ENCODE data around the gene UBE2Q2. TPM values are rescaled to one million over a fixed set of nuclear protein-coding genes. Genes with fewer than 3 reads are reported as not detected.
A peak's percentile ranks its signal among the peaks of the same experiment; 100 is the strongest.

The UBE2Q2 gene
- total RNA-seq, 1 donor from 2014 or later, result 29.6 TPM

DNA sequence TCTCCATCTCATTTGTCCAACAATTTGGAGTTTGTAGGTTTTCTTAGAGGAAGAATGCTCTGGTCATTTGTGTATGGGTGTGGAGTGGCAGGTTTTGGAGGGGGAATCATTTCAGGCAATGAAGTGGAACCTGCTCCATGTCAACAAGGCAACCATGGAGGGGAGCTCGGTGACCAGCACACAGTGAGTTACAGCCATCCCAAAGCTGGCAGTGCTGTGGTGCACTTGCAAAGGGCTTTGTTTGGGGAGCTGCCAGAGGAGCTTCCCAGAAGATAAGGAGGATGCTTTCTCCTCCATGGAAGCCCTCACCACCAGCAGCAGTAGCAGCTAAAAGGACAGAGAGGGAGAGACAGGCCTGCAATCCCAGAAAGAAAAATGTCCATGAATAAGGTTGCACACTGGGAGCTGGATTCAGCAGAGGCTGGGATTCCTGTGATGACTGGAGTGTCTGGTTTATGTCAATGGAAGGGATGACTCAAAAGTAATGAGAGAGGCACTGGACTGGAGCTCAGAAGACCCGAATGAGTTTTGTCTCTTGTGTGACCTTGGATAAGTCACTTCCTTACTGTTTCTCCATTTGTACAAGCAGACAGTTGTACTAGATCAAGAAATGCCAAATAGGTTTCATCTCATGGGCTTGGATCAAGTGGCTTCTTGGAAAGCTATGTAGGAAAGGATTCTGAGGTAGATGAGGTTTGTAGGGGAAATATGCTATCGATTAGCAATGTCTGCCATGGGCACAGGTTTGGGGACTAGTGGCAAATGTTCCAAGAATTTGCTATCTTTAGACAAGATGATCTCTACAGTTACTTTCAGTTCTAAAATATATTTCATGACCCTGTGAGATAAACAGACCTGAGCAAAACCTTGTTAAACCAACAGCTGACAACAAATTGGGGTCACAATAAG lies 27.2 kb upstream of the UBE2Q2 start:
- H3K4me3 ChIP-seq, result no peak overlapping the region
- TF ChIP-seq, protein P1, sequence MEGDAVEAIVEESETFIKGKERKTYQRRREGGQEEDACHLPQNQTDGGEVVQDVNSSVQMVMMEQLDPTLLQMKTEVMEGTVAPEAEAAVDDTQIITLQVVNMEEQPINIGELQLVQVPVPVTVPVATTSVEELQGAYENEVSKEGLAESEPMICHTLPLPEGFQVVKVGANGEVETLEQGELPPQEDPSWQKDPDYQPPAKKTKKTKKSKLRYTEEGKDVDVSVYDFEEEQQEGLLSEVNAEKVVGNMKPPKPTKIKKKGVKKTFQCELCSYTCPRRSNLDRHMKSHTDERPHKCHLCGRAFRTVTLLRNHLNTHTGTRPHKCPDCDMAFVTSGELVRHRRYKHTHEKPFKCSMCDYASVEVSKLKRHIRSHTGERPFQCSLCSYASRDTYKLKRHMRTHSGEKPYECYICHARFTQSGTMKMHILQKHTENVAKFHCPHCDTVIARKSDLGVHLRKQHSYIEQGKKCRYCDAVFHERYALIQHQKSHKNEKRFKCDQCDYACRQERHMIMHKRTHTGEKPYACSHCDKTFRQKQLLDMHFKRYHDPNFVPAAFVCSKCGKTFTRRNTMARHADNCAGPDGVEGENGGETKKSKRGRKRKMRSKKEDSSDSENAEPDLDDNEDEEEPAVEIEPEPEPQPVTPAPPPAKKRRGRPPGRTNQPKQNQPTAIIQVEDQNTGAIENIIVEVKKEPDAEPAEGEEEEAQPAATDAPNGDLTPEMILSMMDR (IDR thresholded peaks at IDR 0.05), result no peak
- H3K27me3 ChIP-seq, result no peaks in the 10 kb centered on the region
- no peak overlapping the region for H3K27ac ChIP-seq
- DNase-seq, result no peak
- H3K36me3 ChIP-seq, result no peaks in the 10 kb centered on the region
- ATAC-seq, result no peak
- no peaks in the 10 kb centered on the region for H3K4me1 ChIP-seq
- intact Hi-C loops (cut with DNase I), result no loop called here
- no peaks in the 10 kb centered on the region for H3K9me3 ChIP-seq

DNA sequence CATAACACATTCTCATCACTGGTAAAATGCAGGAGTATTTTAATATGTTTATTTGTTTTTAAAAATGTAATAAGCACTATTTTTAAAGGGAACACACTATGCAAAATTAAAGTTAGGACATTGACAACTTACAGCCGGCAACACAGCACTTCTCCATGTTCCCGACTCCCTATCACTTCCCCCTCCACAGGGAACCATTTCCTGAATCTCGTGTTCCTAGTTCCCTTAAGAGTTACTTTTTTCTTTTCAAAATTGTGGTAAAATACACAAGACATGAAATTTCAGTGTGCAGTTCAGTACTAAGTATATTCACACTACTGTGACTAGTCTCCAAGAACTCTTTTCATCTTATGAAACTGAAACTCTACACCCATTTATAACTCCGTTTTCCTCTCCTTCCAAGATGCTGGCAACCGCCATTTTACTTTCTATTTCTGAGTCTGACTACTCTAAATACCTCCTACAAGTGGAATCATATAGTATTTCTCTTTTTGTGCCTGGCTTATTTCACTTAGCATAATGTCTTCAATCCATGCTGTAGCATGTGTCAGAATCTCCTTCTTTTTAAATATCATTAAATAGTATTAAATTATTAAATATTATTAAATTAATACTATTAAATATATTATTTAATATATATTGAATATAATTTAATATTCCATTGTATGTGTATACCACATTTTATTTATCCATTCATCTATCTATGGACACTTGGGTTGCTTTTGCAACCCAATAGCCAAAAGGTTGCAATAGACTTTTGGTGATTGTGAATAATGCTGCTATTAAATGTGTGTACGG lies 25.9 kb upstream of the UBE2Q2 start:
- no peaks in the 10 kb centered on the region for H3K9me3 ChIP-seq
- TF ChIP-seq, protein P1 (IDR thresholded peaks at IDR 0.05), result no peak
- no peaks in the 10 kb centered on the region for H3K4me1 ChIP-seq
- peak; percentile 39 for ATAC-seq
- no peaks in the 10 kb centered on the region for H3K36me3 ChIP-seq
- peak overlapping the region; percentile 8 for H3K4me3 ChIP-seq
- H3K27ac ChIP-seq, result no peak overlapping the region
- H3K27me3 ChIP-seq, result no peaks in the 10 kb centered on the region
- intact Hi-C loops (cut with DNase I), result no loop called here
- DNase-seq, result no peak

DNA sequence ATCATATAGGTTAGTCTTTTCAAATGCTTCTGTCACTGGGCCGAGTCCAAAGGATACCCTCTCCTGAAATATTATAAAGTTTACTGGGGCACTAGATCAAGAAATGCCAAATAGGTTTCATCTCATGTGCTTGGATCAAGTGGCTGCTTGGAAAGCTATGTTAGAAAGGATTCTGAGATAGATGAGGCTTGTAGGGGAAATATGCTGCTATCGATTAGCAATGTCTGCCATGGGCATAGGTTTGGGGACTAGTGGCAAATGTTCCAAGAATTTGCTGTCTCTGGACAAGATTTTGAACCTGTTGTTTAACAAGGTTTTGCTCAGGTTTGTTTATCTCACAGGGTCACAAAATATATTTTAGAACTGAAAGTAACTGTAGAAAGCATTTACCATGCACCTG lies 23.0 kb upstream of the UBE2Q2 start:
- H3K4me1 ChIP-seq, result no peaks in the 10 kb centered on the region
- DNase-seq (no peak), ATAC-seq (no peak)
- H3K9me3 ChIP-seq, result no peaks in the 10 kb centered on the region
- H3K27ac ChIP-seq, result no peak overlapping the region
- H3K4me3 ChIP-seq, result no peak overlapping the region
- H3K27me3 ChIP-seq, result no peaks in the 10 kb centered on the region
- TF ChIP-seq, protein P1 (IDR thresholded peaks at IDR 0.05), result no peak
- no peaks in the 10 kb centered on the region for H3K36me3 ChIP-seq
- intact Hi-C loops (cut with DNase I), result no loop called here

DNA sequence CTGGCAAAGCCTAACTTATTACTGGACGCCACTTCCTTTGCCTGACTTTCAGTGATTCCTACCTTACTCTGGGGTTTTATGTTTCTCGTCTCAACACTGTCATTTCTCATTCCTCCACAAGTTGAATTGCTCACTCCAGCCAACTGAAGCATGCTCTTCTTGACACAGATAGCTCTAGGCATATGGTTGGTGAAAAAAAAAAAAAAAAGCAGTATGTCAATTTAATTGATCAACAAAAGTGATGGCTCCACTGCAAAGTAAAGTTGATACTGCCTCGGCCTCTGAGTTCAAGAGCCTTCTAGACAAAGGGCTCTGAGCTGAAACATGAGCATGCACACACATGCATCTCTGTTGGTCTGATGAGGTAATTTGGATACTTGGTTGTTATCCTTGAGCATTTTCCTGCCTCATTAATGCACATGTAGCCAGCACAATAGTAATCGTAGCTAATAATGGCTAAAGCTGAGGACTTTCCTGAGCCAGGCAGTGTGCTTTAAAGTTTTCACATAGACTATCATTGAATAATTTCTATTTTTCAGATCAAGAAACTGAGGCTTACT lies 21.4 kb upstream of the UBE2Q2 start:
- TF ChIP-seq, protein P1 (IDR thresholded peaks at IDR 0.05), result no peak
- no peaks in the 10 kb centered on the region for H3K4me1 ChIP-seq
- no peaks in the 10 kb centered on the region for H3K36me3 ChIP-seq
- no peaks in the 10 kb centered on the region for H3K9me3 ChIP-seq
- ATAC-seq (no peak), DNase-seq (no peak)
- no peak overlapping the region for H3K4me3 ChIP-seq
- H3K27me3 ChIP-seq, result peaks cover 3% of the 10 kb centered on the region
- H3K27ac ChIP-seq, result no peak overlapping the region
- intact Hi-C loops (cut with DNase I), result no loop called here

DNA sequence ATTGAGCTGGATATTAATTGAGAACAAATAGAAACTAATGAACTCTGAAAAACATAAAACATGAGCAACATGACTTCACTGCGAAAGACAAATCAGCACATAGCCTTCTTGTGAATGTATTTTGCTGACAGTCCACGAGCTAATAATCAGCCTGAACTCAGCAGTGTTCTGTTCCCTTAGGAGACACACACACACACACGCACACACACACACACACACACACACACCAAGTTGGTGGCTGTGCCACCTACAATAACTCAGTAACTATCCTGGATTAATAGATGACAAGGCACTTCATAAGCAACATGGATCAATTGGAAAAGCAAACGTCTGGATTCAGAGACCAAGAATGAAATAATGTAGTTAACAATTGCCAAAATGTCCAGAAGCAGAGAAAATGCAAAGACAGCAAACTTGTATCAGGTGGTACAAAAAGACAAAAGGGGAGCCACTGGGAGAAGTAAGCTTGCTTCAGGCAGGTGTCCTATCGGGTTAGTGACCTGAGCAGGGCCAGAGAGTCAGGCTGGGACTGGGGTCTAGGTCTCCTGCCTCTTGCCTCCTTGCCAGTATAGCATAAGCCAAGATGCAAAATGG lies 20.5 kb upstream of the UBE2Q2 start:
- no peaks in the 10 kb centered on the region for H3K4me1 ChIP-seq
- ATAC-seq (no peak), DNase-seq (no peak)
- H3K27me3 ChIP-seq, result peaks cover 3% of the 10 kb centered on the region
- TF ChIP-seq, protein P1 (IDR thresholded peaks at IDR 0.05), result no peak
- H3K4me3 ChIP-seq, result no peak overlapping the region
- intact Hi-C loops (cut with DNase I), result no loop called here
- H3K9me3 ChIP-seq, result no peaks in the 10 kb centered on the region
- no peak overlapping the region for H3K27ac ChIP-seq
- H3K36me3 ChIP-seq, result no peaks in the 10 kb centered on the region

Measured in upper lobe of right lung (tissue), 1 donor.